Measurements from ENCODE around the gene TMEM150B. TPM values are rescaled to one million over a fixed set of nuclear protein-coding genes. Genes with fewer than 3 reads are reported as not detected.

TMEM150B gene
- total and polyA plus RNA-seq, 9 of the 15 experiments (the other 6 are each of a cell fraction or from before 2014, with no cell fraction given) = 0.47 to 1.3 (median 0.74) TPM; not detected in 2

- TF ChIP-seq ZC3H11A (IDR thresholded peaks at IDR 0.05; ENCODE audit: low read depth, low read length) (no peak), ZNF146 (CRISPR knock-in tag; IDR thresholded peaks at IDR 0.05; ENCODE audit: unreplicated experiment) (no peak), SETDB1 (IDR thresholded peaks at IDR 0.05; ENCODE audit: low read length) (no peak), TSHZ1 (CRISPR knock-in tag; IDR thresholded peaks at IDR 0.05) (0 out of 2 replicates have a peak, but pooled peaks have one; percentile 3), ZNF583 (CRISPR knock-in tag; IDR thresholded peaks at IDR 0.05) (peak; percentile 63; the same call in 1 of the 2 replicates), DMBX1 (CRISPR knock-in tag; IDR thresholded peaks at IDR 0.05; ENCODE audit: borderline replicate concordance) (peak; percentile 90), GATAD2A (IDR thresholded peaks at IDR 0.05) (no peak; the same call in 1 of the 2 replicates), NR3C1 (CRISPR knock-in tag; IDR thresholded peaks at IDR 0.05) (no peak), TARDBP (IDR thresholded peaks at IDR 0.05) (no peak), ZNF316 (IDR thresholded peaks at IDR 0.05) (no peak), RBM15 (IDR thresholded peaks at IDR 0.05; ENCODE audit: insufficient read depth, low read length) (no peak), TAF9B (IDR thresholded peaks at IDR 0.05; ENCODE audit: partially characterized antibody) (no peak), THRB (CRISPR knock-in tag; conservative IDR thresholded peaks at IDR 0.05) (peak; percentile 93; the same call in 1 of the 2 replicates), BHLHE40 (IDR thresholded peaks at IDR 0.05; ENCODE audit: low read length) (0 out of 2 replicates have a peak, but pooled peaks have one; percentile 47), ESRRA (IDR thresholded peaks at IDR 0.05; ENCODE audit: borderline replicate concordance, low read depth) (peak; percentile 78; the same call in 1 of the 2 replicates), HNRNPH1 (optimal IDR thresholded peaks at IDR 0.05; ENCODE audit: low read depth, low read length) (no peak), RUNX1 (IDR thresholded peaks at IDR 0.05; ENCODE audit: low read depth) (no peak), NKRF (IDR thresholded peaks at IDR 0.05; ENCODE audit: borderline replicate concordance) (peak; percentile 47; the same call in 1 of the 2 replicates), GABPB1 (CRISPR knock-in tag; IDR thresholded peaks at IDR 0.05) (peak; percentile 28; the same call in 1 of the 2 replicates), CREM (IDR thresholded peaks at IDR 0.05; ENCODE audit: low read depth) (no peak; the same call in 1 of the 2 replicates)
These were observed 54.8 kb downstream of the TMEM150B start (continued) for GRCh38 chr19:55270172-55270942.

Measured in K562 (cell line).